WTC11 (cell line): ENCODE results near the gene CPLX3.

Source experiments
- CTCF ChIP-seq: fragments of 200-600 bp; IDR thresholded peaks from 2 replicates; pipeline ENCODE4 v1.8.0; 2022; ENCODE audit warnings: antibody characterized with exemption
- SMAD4 ChIP-seq: sonication (generic); formaldehyde crosslinking; IDR thresholded peaks from 2 replicates; pipeline ENCODE4 v1.8.0; 2022; ENCODE audit warnings: mild to moderate bottlenecking, missing genetic modification reagents
- ZNF423 ChIP-seq: fragments of 250-450 bp; sonication (Bioruptor Pico); IDR thresholded peaks from 2 replicates; pipeline ENCODE4 v2.1.2; 2022; ENCODE audit warnings: mild to moderate bottlenecking, moderate library complexity
- TF ChIP-seq, protein P1 (sequence below): sonication (generic); formaldehyde crosslinking; IDR thresholded peaks from 2 replicates; pipeline ENCODE4 v1.8.0; 2023; ENCODE audit warnings: missing genetic modification reagents
- TF ChIP-seq, protein P2 (sequence below): fragments of 250-450 bp; sonication (Bioruptor Pico); IDR thresholded peaks from 2 replicates; pipeline ENCODE4 v2.1.2; 2022; ENCODE audit warnings: mild to moderate bottlenecking, moderate library complexity

- TF ChIP-seq ZNF423 (CRISPR knock-in tag): no peak
- TF ChIP-seq, protein P1, sequence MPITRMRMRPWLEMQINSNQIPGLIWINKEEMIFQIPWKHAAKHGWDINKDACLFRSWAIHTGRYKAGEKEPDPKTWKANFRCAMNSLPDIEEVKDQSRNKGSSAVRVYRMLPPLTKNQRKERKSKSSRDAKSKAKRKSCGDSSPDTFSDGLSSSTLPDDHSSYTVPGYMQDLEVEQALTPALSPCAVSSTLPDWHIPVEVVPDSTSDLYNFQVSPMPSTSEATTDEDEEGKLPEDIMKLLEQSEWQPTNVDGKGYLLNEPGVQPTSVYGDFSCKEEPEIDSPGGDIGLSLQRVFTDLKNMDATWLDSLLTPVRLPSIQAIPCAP: no peak
- no peak for TF ChIP-seq SMAD4 (CRISPR knock-in tag)
- no peak for TF ChIP-seq CTCF
- TF ChIP-seq, protein P2, sequence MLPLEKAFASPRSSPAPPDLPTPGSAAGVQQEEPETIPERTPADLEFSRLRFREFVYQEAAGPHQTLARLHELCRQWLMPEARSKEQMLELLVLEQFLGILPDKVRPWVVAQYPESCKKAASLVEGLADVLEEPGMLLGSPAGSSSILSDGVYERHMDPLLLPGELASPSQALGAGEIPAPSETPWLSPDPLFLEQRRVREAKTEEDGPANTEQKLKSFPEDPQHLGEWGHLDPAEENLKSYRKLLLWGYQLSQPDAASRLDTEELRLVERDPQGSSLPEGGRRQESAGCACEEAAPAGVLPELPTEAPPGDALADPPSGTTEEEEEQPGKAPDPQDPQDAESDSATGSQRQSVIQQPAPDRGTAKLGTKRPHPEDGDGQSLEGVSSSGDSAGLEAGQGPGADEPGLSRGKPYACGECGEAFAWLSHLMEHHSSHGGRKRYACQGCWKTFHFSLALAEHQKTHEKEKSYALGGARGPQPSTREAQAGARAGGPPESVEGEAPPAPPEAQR (CRISPR knock-in tag): no peak
These were observed 3.1 kb downstream of the CPLX3 start for GRCh38 chr15:74829486-74829885.
